MCF 10A (cell line): ENCODE data around the gene DOCK11. TPM values are rescaled to one million over a fixed set of nuclear protein-coding genes. Genes with fewer than 3 reads are reported as not detected.

Source experiments
- BruUV-seq: library from RNA; stranded (reverse); fragments of 400-500 nt; replicated peaks from 2 replicates; lab custom pipeline; 2021; lab: Mats Ljungman, UMichigan
- CTCF ChIA-PET: fragments of 300-600 bp; sonication (Branson Sonifier 250); formaldehyde crosslinking; extraction: SDS; loops from one replicate; lab custom pipeline; 2021; ENCODE audit warnings: antibody characterized with exemption, inconsistent platforms; lab: Yijun Ruan, JAX
- POLR2A ChIA-PET: fragments of 300-600, 350-650 bp; sonication (Branson Sonifier 250); formaldehyde crosslinking; extraction: SDS; loops from one replicate; lab custom pipeline; 2020; ENCODE audit warnings: antibody characterized with exemption, inconsistent platforms; lab: Yijun Ruan, JAX
- DNase-seq: peaks from one replicate; pipeline ENCODE4 v3.0.0-alpha.2; 2018; ENCODE audit not compliant: unreplicated experiment
- H3K27ac Mint-ChIP-seq: one replicate; pipeline ENCODE4 v1.8.0; 2022; ENCODE audit warnings: mild to moderate bottlenecking, low read depth, mixed read lengths; ENCODE audit not compliant: unreplicated experiment
- H3K27me3 Mint-ChIP-seq: one replicate; pipeline ENCODE4 v1.8.0; 2022; ENCODE audit warnings: mixed read lengths; ENCODE audit not compliant: insufficient read depth, unreplicated experiment
- H3K36me3 Mint-ChIP-seq: one replicate; pipeline ENCODE4 v1.8.0; 2022; ENCODE audit warnings: mild to moderate bottlenecking, moderate library complexity, mixed read lengths; ENCODE audit not compliant: insufficient read depth, unreplicated experiment
- H3K4me1 Mint-ChIP-seq: one replicate; pipeline ENCODE4 v1.8.0; 2022; ENCODE audit warnings: mixed read lengths; ENCODE audit not compliant: insufficient read depth, unreplicated experiment
- H3K4me3 Mint-ChIP-seq: one replicate; pipeline ENCODE4 v1.8.0; 2022; ENCODE audit warnings: mild to moderate bottlenecking, moderate library complexity, mixed read lengths; ENCODE audit not compliant: unreplicated experiment
- H3K9me3 Mint-ChIP-seq: one replicate; pipeline ENCODE4 v1.8.0; 2022; ENCODE audit warnings: mixed read lengths; ENCODE audit not compliant: unreplicated experiment
- CTCF ChIP-seq: fragments of 200-600 bp; IDR thresholded peaks from one replicate; pipeline ENCODE4 v1.8.0; 2022; ENCODE audit warnings: antibody characterized with exemption, mild to moderate bottlenecking; ENCODE audit not compliant: unreplicated experiment
- intact Hi-C: fragments of 100-400 bp; cut with micrococcal nuclease; formaldehyde crosslinking; loops from 2 replicates; pipeline ENCODE4 v1.14.1; 2022
- total RNA-seq: library from RNA; stranded (reverse); gene quantifications from 2 replicates; pipeline ENCODE4 v1.2.3, GENCODE V29; 2022

The DOCK11 gene
- total RNA-seq, 1 experiment from 2014 or later = 1.9 TPM

GRCh38 chrX:118644378-118644777, 148.8 kb downstream of the DOCK11 start:
- Mint-ChIP-seq H3K4me1 (no peaks in the 10 kb centered on the region), H3K9me3 (no peaks in the 10 kb centered on the region), H3K4me3 (no peak overlapping the region), H3K27me3 (peaks cover 15% of the 10 kb centered on the region), H3K27ac (no peak overlapping the region), H3K36me3 (no peaks in the 10 kb centered on the region)
- ChIA-PET POLR2A (interaction anchor here (0.6 to 1.2 kb wide), 2 partner anchors 21 to 164 kb away, joined by 3 read pairs; no protein-coding TSS in a partner anchor), CTCF (interaction anchor here (0.6 to 3.4 kb wide), 23 partner anchors 9 to 354 kb away, joined by 3 to 33 read pairs (median 5); no protein-coding TSS in a partner anchor)
- peak; percentile 47 for TF ChIP-seq CTCF
- intact Hi-C loops = loop anchor here (1.0 to 2.0 kb wide), 2 partner anchors 40 to 163 kb away; no protein-coding TSS in a partner anchor
- peak; percentile 50 for DNase-seq
- BruUV-seq = no TSS peak

- intact Hi-C loops = no loop called here
- Mint-ChIP-seq H3K36me3 (no peaks in the 10 kb centered on the region), H3K27me3 (no peaks in the 10 kb centered on the region), H3K4me3 (no peak overlapping the region), H3K9me3 (no peaks in the 10 kb centered on the region), H3K27ac (no peak overlapping the region), H3K4me1 (no peaks in the 10 kb centered on the region)
- POLR2A ChIA-PET = interaction anchor here (0.6 kb wide), 1 partner anchor 10 kb away, joined by 3 read pairs; no protein-coding TSS in a partner anchor
- CTCF ChIA-PET = interaction anchor here (2.2 kb wide), 1 partner anchor 9 kb away, joined by 9 read pairs; no protein-coding TSS in a partner anchor
- no TSS peak for BruUV-seq
- TF ChIP-seq CTCF = no peak
- peak; percentile 12 for DNase-seq
Observed at GRCh38 chrX:118652717-118653116, 157.1 kb downstream of the DOCK11 start.

- no peak for DNase-seq
- H3K27me3 Mint-ChIP-seq = no peaks in the 10 kb centered on the region
- CTCF ChIA-PET = interaction anchor here (0.6 to 1.0 kb wide), 5 partner anchors 9 to 332 kb away, joined by 3 to 4 read pairs (median 3); no protein-coding TSS in a partner anchor
- H3K4me1 Mint-ChIP-seq = no peaks in the 10 kb centered on the region
- H3K9me3 Mint-ChIP-seq = no peaks in the 10 kb centered on the region
- no peak overlapping the region for H3K4me3 Mint-ChIP-seq
- POLR2A ChIA-PET = no interaction called here
- no peak overlapping the region for H3K27ac Mint-ChIP-seq
- intact Hi-C loops = no loop called here
- BruUV-seq = no TSS peak
- no peak for TF ChIP-seq CTCF
- H3K36me3 Mint-ChIP-seq = no peaks in the 10 kb centered on the region
Observed at GRCh38 chrX:118654331-118654730, 158.7 kb downstream of the DOCK11 start.

GRCh38 chrX:118655561-118656246, 160.1 kb downstream of the DOCK11 start:
- Mint-ChIP-seq H3K4me1 (no peaks in the 10 kb centered on the region), H3K4me3 (no peak overlapping the region), H3K27me3 (no peaks in the 10 kb centered on the region), H3K9me3 (no peaks in the 10 kb centered on the region), H3K27ac (no peak overlapping the region), H3K36me3 (no peaks in the 10 kb centered on the region)
- no peak for TF ChIP-seq CTCF
- no TSS peak for BruUV-seq
- ChIA-PET POLR2A (interaction anchor here (0.6 to 0.8 kb wide), 2 partner anchors 15 to 149 kb away, joined by 3 to 4 read pairs; no protein-coding TSS in a partner anchor), CTCF (interaction anchor here (0.6 to 1.0 kb wide), 2 partner anchors 28 to 192 kb away, joined by 4 read pairs; no protein-coding TSS in a partner anchor)
- intact Hi-C loops = no loop called here
- peak; percentile 72 for DNase-seq
